KBM-7 (cell line): ENCODE data around the gene GPR78.

Experiments used
- DNase-seq: peaks from one replicate; pipeline ENCODE4 v3.0.0-alpha.2; 2015
- in situ Hi-C: fragments of 300-500 bp; cut with MboI; formaldehyde crosslinking; loops from 2 replicates; pipeline ENCODE4 v1.14.3; 2020; ENCODE audit warnings: low sequenced_read_pairs, low pct_unique_long_range_greater_than_20kb, mixed read lengths

The GPR78 gene

GRCh38 chr4:8544741-8545438, 35.3 kb upstream of the GPR78 start:
- in situ Hi-C loops, result no loop called here
- DNase-seq, result no peak

GRCh38 chr4:8545439-8545765, 34.8 kb upstream of the GPR78 start:
- in situ Hi-C loops, result no loop called here
- DNase-seq, result no peak

- no peak for DNase-seq
- in situ Hi-C loops, result no loop called here
Measured at GRCh38 chr4:8546766-8547107, 33.5 kb upstream of the GPR78 start.

- in situ Hi-C loops, result no loop called here
- peak; percentile 3 for DNase-seq
Measured at GRCh38 chr4:8547108-8547911, 32.9 kb upstream of the GPR78 start.

- DNase-seq, result no peak
- in situ Hi-C loops, result no loop called here
Measured at GRCh38 chr4:8547912-8548730, 32.1 kb upstream of the GPR78 start.

GRCh38 chr4:8548731-8549351, 31.4 kb upstream of the GPR78 start:
- in situ Hi-C loops, result no loop called here
- no peak for DNase-seq

GRCh38 chr4:8549352-8549931, 30.8 kb upstream of the GPR78 start:
- in situ Hi-C loops, result no loop called here

GRCh38 chr4:8550691-8551090, 29.5 kb upstream of the GPR78 start:
- in situ Hi-C loops, result no loop called here
- DNase-seq, result no peak

More at GRCh38 chr4:8549352-8549931, 30.8 kb upstream of the GPR78 start:
- DNase-seq, result no peak

GRCh38 chr4:8552024-8552423, 28.2 kb upstream of the GPR78 start:
- in situ Hi-C loops, result no loop called here
- DNase-seq, result no peak

- DNase-seq, result no peak
Measured at GRCh38 chr4:8552581-8553205, 27.5 kb upstream of the GPR78 start.

GRCh38 chr4:8553216-8553615, 27.0 kb upstream of the GPR78 start:
- in situ Hi-C loops, result no loop called here
- DNase-seq, result no peak

More at GRCh38 chr4:8552581-8553205, 27.5 kb upstream of the GPR78 start:
- in situ Hi-C loops, result no loop called here

GRCh38 chr4:8553991-8554405, 26.2 kb upstream of the GPR78 start:
- no peak for DNase-seq
- in situ Hi-C loops, result no loop called here

GRCh38 chr4:8554555-8555100, 25.6 kb upstream of the GPR78 start:
- in situ Hi-C loops, result no loop called here
- DNase-seq, result no peak

- in situ Hi-C loops, result no loop called here
- DNase-seq, result no peak
Measured at GRCh38 chr4:8555716-8556115, 24.5 kb upstream of the GPR78 start.

- no peak for DNase-seq
- in situ Hi-C loops, result no loop called here
Measured at GRCh38 chr4:8556341-8557150, 23.6 kb upstream of the GPR78 start.

- DNase-seq, result no peak
- in situ Hi-C loops, result no loop called here
Measured at GRCh38 chr4:8557151-8558076, 22.8 kb upstream of the GPR78 start.
